Pancreas (tissue), 10 donors: Measurements from ENCODE around the gene PRELID2. TPM values are rescaled to one million over a fixed set of nuclear protein-coding genes. Genes with fewer than 3 reads are reported as not detected.

Source experiments
- ATAC-seq, 4 donors: fragments of 200-7000 bp; cut with Tn5 transposase; one replicate each; pipeline versions ENCODE4 v1.8.0 to v1.9.1; 2020; ENCODE audit warnings: mild to moderate bottlenecking in 4 of 4, moderate library complexity in 4 of 4
- DNase-seq, 6 donors: peaks; one replicate each; pipeline ENCODE4 v3.0.0-alpha.2; 2020
- FAIRE-seq: peaks from 2 replicates; lab custom pipeline; 2012; peaks lifted over from hg19 to GRCh38; lab: Jason Lieb, UNC
- H3K27ac ChIP-seq, 4 donors: fragments of 200-600 bp; sonication (generic); 1 replicate in 3 of 4; 2 replicates in 1 of 4; pipeline versions ENCODE4 v1.5.0 to v1.8.0; 2020
- H3K27me3 ChIP-seq, 4 donors: fragments of 200-600 bp; one replicate each; pipeline ENCODE4 v1.8.0; 2021
- H3K36me3 ChIP-seq, 3 donors: fragments of 200-600 bp; sonication (generic) in 1 of 3; one replicate each; pipeline versions ENCODE4 v1.5.0 to v1.8.0; 2020 to 2021
- H3K4me1 ChIP-seq, 3 donors: fragments of 200-600 bp; one replicate each; pipeline ENCODE4 v1.8.0; 2021
- H3K4me3 ChIP-seq, 4 donors: fragments of 200-600 bp; sonication (generic) in 2 of 4; one replicate each; pipeline versions ENCODE4 v1.5.0 to v1.8.0; 2020 to 2021
- H3K9me3 ChIP-seq, 4 donors: fragments of 200-600 bp; one replicate each; pipeline ENCODE4 v1.8.0; 2021
- CTCF ChIP-seq, 4 donors: fragments of 200-600 bp; sonication (generic) in 3 of 4; IDR thresholded peaks; one replicate each; pipeline versions ENCODE4 v1.5.0 to v1.8.0; 2021; ENCODE audit warnings: antibody characterized with exemption in 4 of 4
- WGBS, 2 donors: extraction: QIAGEN DNeasy Blood & Tissue Kit; methylation state at CpG; one replicate each; pipeline ENCODE4 v1.1.7; 2013; 5-methylcytosine and 5-hydroxymethylcytosine counted together
- intact Hi-C, 3 donors: fragments of 100-400 bp; cut with DNase I; formaldehyde crosslinking; loops; one replicate each; pipeline versions ENCODE4 v1.11.1 to v1.14.2; 2022
- polyA plus RNA-seq, 2 donors: library from polyadenylated mRNA; stranded (reverse); fragments of 200-250 nt; gene quantifications; one replicate each; pipeline ENCODE4 v1.2.3, GENCODE V29; 2013
- total RNA-seq, 6 donors: library from RNA; stranded (reverse); fragmentation: NEBNext Ultra II Directional in 4 of 6; extraction: Animal tissue kit (Norgen Biotek cat#: 25700) in 4 of 6; gene quantifications; one replicate each; pipeline versions ENCODE4 v1.2.1 to v1.2.4, GENCODE V29; 2021 to 2023
- donor health status: healthy with polysubstance abuse.
- donor health status: DM: no; HTN: no; CAD: no; lungs with moderate emphysema.
- donor health status: DM: no; HTN: no; CAD: no.
- donor health status: control.
- donor health status: control.
- donor health status: Bipolar disorder and iron deficiency.
- donor health status: DM: yes; HTN: yes; CAD: no.
- donor health status: DM: no; HTN: no; CAD: no.
- donor health status: DM: no; HTN: no; CAD: no.
- donor health status: DM: yes; HTN: yes; CAD: no.

Gene PRELID2
- total RNA-seq (10 to 100 TPM in 4 of 6 donors, 1 to 10 TPM in 2; 9.7 to 15.2 (median 11.1) TPM), polyA plus RNA-seq (1 to 10 TPM; 4.0 to 4.2 TPM)

- H3K27me3 ChIP-seq = no peaks in the 10 kb centered on the region
- ATAC-seq (peak; percentile 88 to 96 (median 92)), FAIRE-seq (no peak), DNase-seq (peak; percentile 92 to 94 (median 92))
- H3K9me3 ChIP-seq = no peaks in the 10 kb centered on the region
- TF ChIP-seq CTCF (IDR thresholded peaks at IDR 0.05) = no peak
- H3K27ac ChIP-seq = peak within 1 kb of the TSS; percentile 70 to 89 (median 82)
- H3K36me3 ChIP-seq = no peaks in the 10 kb centered on the region
- 0% methylated on average over 68 to 71 of the region's 71 CpGs for WGBS, 2 donors
- H3K4me3 ChIP-seq = peak within 1 kb of the TSS; percentile 41 to 85 (median 68)
- peaks cover 4 to 22% (median 10%) of the 10 kb centered on the region in 3 donors for H3K4me1 ChIP-seq
- intact Hi-C loops = no loop called here
Measured at GRCh38 chr5:145834917-145835847, at the start of gene PRELID2. Gene PRELID2 (minus strand): TSS chr5:145835342. CDS start chr5:145835251, 91 bp downstream.

GRCh38 chr5:145874765-145875164, 39.6 kb upstream of the PRELID2 start:
- DNase-seq (no peak), FAIRE-seq (no peak), ATAC-seq (no peak)
- no peak overlapping the region for H3K4me3 ChIP-seq
- no peaks in the 10 kb centered on the region for H3K4me1 ChIP-seq
- WGBS, 2 donors = 93 to 94% methylated on average over 2 of the region's 2 CpGs
- no peak overlapping the region for H3K27ac ChIP-seq
- H3K27me3 ChIP-seq = no peaks in the 10 kb centered on the region
- intact Hi-C loops = no loop called here
- no peaks in the 10 kb centered on the region for H3K36me3 ChIP-seq
- TF ChIP-seq CTCF (IDR thresholded peaks at IDR 0.05) = no peak
- H3K9me3 ChIP-seq = no peaks in the 10 kb centered on the region

DNA sequence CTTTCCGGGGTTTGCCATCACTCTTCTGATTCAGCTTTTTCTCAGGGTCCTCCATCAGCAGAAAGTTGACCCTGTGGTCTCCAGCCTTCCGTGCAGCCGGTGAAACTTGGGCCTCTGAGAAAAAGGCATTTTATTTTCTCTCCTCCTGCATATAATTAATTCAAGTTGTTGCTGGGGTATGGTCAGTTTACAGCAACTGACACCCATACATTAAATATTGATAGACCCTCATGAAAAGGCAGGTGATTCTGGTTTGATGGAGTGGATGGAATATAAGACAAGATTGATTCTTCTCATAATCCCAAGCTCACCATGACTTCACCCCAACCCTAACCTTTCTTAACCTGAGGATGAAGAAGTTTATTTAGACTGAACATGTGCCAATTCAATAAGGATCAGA, 37.8 kb upstream of the PRELID2 start, which contains the start of gene GRXCR2:
Gene GRXCR2, minus strand, starts transcription at position 101 of the 400 bp plus-strand sequence. Its CDS starts 46 bp downstream, at position 55.
- no peaks in the 10 kb centered on the region for H3K36me3 ChIP-seq
- no peak within 1 kb of the TSS for H3K4me3 ChIP-seq
- H3K9me3 ChIP-seq = no peaks in the 10 kb centered on the region
- no peaks in the 10 kb centered on the region for H3K4me1 ChIP-seq
- ATAC-seq = no peak
- no peak for FAIRE-seq
- H3K27ac ChIP-seq = no peak within 1 kb of the TSS
- DNase-seq = no peak
- 76 to 86% methylated on average over 3 of the region's 3 CpGs for WGBS, 2 donors
- no peak for TF ChIP-seq CTCF (IDR thresholded peaks at IDR 0.05)
- intact Hi-C loops = no loop called here
- no peaks in the 10 kb centered on the region for H3K27me3 ChIP-seq

GRCh38 chr5:145872486-145872885, 37.3 kb upstream of the PRELID2 start:
- Histone ChIP-seq H3K4me1 (no peaks in the 10 kb centered on the region), H3K36me3 (no peaks in the 10 kb centered on the region), H3K27me3 (no peaks in the 10 kb centered on the region), H3K4me3 (no peak overlapping the region), H3K27ac (no peak overlapping the region), H3K9me3 (no peaks in the 10 kb centered on the region)
- no peak for FAIRE-seq
- intact Hi-C loops = no loop called here
- ATAC-seq = no peak
- 72 to 73% methylated on average over 8 of the region's 8 CpGs for WGBS, 2 donors
- TF ChIP-seq CTCF (IDR thresholded peaks at IDR 0.05) = no peak
- peak in 1 of 6 donors; percentile 27 for DNase-seq
